KMS-11 (cell line): ENCODE results near the gene ZNF827.

Experiments used
- H2AFZ ChIP-seq: fragments of 200-600 bp; sonication (generic); 2 replicates; pipeline ENCODE4 v1.6.1; 2016; ENCODE audit warnings: antibody characterized with exemption, mixed run types, low read depth
- H3K27ac ChIP-seq: fragments of 200-600 bp; sonication (generic); 2 replicates; pipeline ENCODE4 v1.6.1; 2016; ENCODE audit warnings: mild to moderate bottlenecking, mixed run types
- H3K27me3 ChIP-seq: fragments of 200-600 bp; sonication (generic); 2 replicates; pipeline ENCODE4 v1.6.1; 2017; ENCODE audit warnings: mild to moderate bottlenecking, low read depth, mixed run types, moderate library complexity; ENCODE audit not compliant: insufficient read depth
- H3K36me3 ChIP-seq: fragments of 200-600 bp; sonication (generic); 2 replicates; pipeline ENCODE4 v1.6.1; 2017; ENCODE audit warnings: mild to moderate bottlenecking, mixed run types; ENCODE audit not compliant: insufficient read depth
- H3K4me1 ChIP-seq: fragments of 200-600 bp; sonication (generic); 2 replicates; pipeline ENCODE4 v1.6.1; 2016; ENCODE audit warnings: mild to moderate bottlenecking, low read depth, mixed run types; ENCODE audit not compliant: poor library complexity, severe bottlenecking
- H3K4me2 ChIP-seq: fragments of 200-600 bp; sonication (generic); 2 replicates; pipeline ENCODE4 v1.7.0; 2016; ENCODE audit warnings: mild to moderate bottlenecking, mixed run types
- H3K4me3 ChIP-seq: fragments of 200-600 bp; sonication (generic); IDR thresholded peaks from 2 replicates; pipeline ENCODE4 v1.6.1; 2017; ENCODE audit warnings: low read depth, low read length, mixed read lengths; ENCODE audit not compliant: insufficient read depth
- H3K79me2 ChIP-seq: fragments of 200-600 bp; sonication (generic); 2 replicates; pipeline ENCODE4 v1.6.1; 2016; ENCODE audit warnings: low read depth, mixed run types; ENCODE audit not compliant: insufficient read depth
- H3K9ac ChIP-seq: fragments of 200-600 bp; sonication (generic); 2 replicates; pipeline ENCODE4 v1.6.1; 2016; ENCODE audit warnings: mild to moderate bottlenecking, mixed run types
- H4K20me1 ChIP-seq: fragments of 200-600 bp; sonication (generic); 2 replicates; pipeline ENCODE4 v1.6.1; 2016; ENCODE audit warnings: mild to moderate bottlenecking, mixed run types; ENCODE audit not compliant: insufficient read depth
- TF ChIP-seq, protein P1 (sequence below): fragments of 200-600 bp; sonication (generic); conservative IDR thresholded peaks from 2 replicates; pipeline ENCODE4 v1.6.1; 2017; ENCODE audit warnings: low read depth, mild to moderate bottlenecking, antibody characterized with exemption, low read length, moderate library complexity, mixed read lengths

Gene ZNF827

GRCh38 chr4:145898466-145898865, 40.2 kb downstream of the ZNF827 start:
- Histone ChIP-seq H3K79me2 (no peaks in the 10 kb centered on the region), H3K9ac (no peak overlapping the region), H2AFZ (no peak overlapping the region), H3K36me3 (no peaks in the 10 kb centered on the region), H3K4me2 (no peak overlapping the region), H3K4me1 (no peaks in the 10 kb centered on the region), H4K20me1 (no peaks in the 10 kb centered on the region), H3K27ac (no peak overlapping the region), H3K4me3 (no peak overlapping the region), H3K27me3 (no peaks in the 10 kb centered on the region)
- TF ChIP-seq, protein P1, sequence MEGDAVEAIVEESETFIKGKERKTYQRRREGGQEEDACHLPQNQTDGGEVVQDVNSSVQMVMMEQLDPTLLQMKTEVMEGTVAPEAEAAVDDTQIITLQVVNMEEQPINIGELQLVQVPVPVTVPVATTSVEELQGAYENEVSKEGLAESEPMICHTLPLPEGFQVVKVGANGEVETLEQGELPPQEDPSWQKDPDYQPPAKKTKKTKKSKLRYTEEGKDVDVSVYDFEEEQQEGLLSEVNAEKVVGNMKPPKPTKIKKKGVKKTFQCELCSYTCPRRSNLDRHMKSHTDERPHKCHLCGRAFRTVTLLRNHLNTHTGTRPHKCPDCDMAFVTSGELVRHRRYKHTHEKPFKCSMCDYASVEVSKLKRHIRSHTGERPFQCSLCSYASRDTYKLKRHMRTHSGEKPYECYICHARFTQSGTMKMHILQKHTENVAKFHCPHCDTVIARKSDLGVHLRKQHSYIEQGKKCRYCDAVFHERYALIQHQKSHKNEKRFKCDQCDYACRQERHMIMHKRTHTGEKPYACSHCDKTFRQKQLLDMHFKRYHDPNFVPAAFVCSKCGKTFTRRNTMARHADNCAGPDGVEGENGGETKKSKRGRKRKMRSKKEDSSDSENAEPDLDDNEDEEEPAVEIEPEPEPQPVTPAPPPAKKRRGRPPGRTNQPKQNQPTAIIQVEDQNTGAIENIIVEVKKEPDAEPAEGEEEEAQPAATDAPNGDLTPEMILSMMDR: no peak

GRCh38 chr4:145895056-145895455, 43.6 kb downstream of the ZNF827 start:
- TF ChIP-seq, protein P1: no peak
- Histone ChIP-seq H3K27ac (no peak overlapping the region), H3K27me3 (no peaks in the 10 kb centered on the region), H2AFZ (no peak overlapping the region), H3K36me3 (no peaks in the 10 kb centered on the region), H4K20me1 (no peaks in the 10 kb centered on the region), H3K9ac (no peak overlapping the region), H3K4me2 (no peak overlapping the region), H3K4me3 (no peak overlapping the region), H3K79me2 (no peaks in the 10 kb centered on the region), H3K4me1 (no peaks in the 10 kb centered on the region)

- no peaks in the 10 kb centered on the region for H3K79me2 ChIP-seq
- H3K4me1 ChIP-seq: no peaks in the 10 kb centered on the region
- no peaks in the 10 kb centered on the region for H3K36me3 ChIP-seq
These were observed 46.7 kb downstream of the ZNF827 start for GRCh38 chr4:145891958-145892357.

DNA sequence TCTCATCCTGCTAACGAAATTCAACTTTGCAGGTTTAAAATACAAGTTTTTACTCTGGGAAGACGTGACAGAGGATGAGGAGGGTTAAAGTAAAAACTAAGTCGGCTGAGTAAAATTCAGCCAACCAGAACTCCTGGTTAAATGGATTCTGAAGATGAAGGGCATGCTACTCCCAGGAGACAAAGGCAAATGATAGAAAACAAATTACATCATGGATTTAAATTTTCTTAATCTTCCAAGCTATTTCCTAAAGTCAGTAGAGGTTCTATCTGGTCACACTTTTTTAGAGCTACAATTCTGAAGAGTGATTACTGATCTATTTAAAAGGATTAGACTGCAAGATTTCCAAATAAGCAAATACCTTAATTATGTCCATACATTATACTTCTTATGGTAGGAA, 47.9 kb downstream of the ZNF827 start:
- H3K4me1 ChIP-seq: no peaks in the 10 kb centered on the region
- no peak overlapping the region for H3K4me3 ChIP-seq
- no peak overlapping the region for H3K27ac ChIP-seq
- H2AFZ ChIP-seq: no peak overlapping the region
- TF ChIP-seq, protein P1: no peak
- no peaks in the 10 kb centered on the region for H4K20me1 ChIP-seq
- H3K27me3 ChIP-seq: no peaks in the 10 kb centered on the region
- no peak overlapping the region for H3K4me2 ChIP-seq
- no peaks in the 10 kb centered on the region for H3K79me2 ChIP-seq
- no peak overlapping the region for H3K9ac ChIP-seq
- H3K36me3 ChIP-seq: no peaks in the 10 kb centered on the region

More at GRCh38 chr4:145891958-145892357, 46.7 kb downstream of the ZNF827 start:
- Histone ChIP-seq H3K27me3 (no peaks in the 10 kb centered on the region), H3K4me2 (no peak overlapping the region), H3K9ac (no peak overlapping the region), H2AFZ (no peak overlapping the region), H3K4me3 (no peak overlapping the region), H3K27ac (no peak overlapping the region), H4K20me1 (no peaks in the 10 kb centered on the region)
- TF ChIP-seq, protein P1: no peak
